GM13976 (cell line): ENCODE measurements around the gene ALKBH4.
"Not testable (repeated sequence)": the region's sequence is repeated elsewhere in the genome, so short reads cannot be mapped to it uniquely, and the experiment has no call there.

Source experiments
- DNase-seq: peaks from one replicate; pipeline ENCODE4 v3.0.0; 2012; ENCODE audit warnings: low spot score
- in situ Hi-C: fragments of 300-500 bp; cut with MboI; formaldehyde crosslinking; loops from one replicate; pipeline ENCODE4 v1.12.0; 2022; ENCODE audit warnings: low sequenced_read_pairs, mixed read lengths, inconsistent platforms; ENCODE audit not compliant: unreplicated experiment
- TF ChIP-seq, protein P1 (sequence below): IDR thresholded peaks from 2 replicates; pipeline ENCODE4 v1.5.1; 2012; ENCODE audit warnings: borderline replicate concordance, mild to moderate bottlenecking; ENCODE audit not compliant: insufficient read depth; ENCODE audit errors: extremely low read depth, missing control alignments, control extremely low read depth

The ALKBH4 gene

DNA sequence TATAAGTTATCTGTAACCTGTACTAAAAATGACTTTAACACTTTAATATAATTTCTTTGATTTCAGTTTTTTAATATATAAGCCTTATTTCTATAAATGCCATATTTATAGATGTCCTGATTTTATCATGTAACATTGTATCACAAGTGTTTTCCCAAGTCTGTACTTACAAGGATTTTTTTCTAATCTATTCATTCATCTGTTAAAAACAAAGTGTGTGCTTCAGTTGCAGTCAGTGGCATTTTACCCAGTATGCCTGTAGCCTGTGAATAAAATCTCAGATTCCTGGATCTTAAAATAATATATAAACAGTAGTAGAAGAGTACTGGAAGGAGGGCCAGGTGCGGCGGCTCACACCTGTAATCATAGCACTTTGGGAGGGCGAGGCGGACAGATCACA, 51.1 kb downstream of the ALKBH4 start:
- no peak for DNase-seq
- TF ChIP-seq, protein P1, sequence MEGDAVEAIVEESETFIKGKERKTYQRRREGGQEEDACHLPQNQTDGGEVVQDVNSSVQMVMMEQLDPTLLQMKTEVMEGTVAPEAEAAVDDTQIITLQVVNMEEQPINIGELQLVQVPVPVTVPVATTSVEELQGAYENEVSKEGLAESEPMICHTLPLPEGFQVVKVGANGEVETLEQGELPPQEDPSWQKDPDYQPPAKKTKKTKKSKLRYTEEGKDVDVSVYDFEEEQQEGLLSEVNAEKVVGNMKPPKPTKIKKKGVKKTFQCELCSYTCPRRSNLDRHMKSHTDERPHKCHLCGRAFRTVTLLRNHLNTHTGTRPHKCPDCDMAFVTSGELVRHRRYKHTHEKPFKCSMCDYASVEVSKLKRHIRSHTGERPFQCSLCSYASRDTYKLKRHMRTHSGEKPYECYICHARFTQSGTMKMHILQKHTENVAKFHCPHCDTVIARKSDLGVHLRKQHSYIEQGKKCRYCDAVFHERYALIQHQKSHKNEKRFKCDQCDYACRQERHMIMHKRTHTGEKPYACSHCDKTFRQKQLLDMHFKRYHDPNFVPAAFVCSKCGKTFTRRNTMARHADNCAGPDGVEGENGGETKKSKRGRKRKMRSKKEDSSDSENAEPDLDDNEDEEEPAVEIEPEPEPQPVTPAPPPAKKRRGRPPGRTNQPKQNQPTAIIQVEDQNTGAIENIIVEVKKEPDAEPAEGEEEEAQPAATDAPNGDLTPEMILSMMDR: no peak
- in situ Hi-C loops: loop anchor here (5.0 kb wide), 1 partner anchor 54 kb away; no protein-coding TSS in a partner anchor

DNA sequence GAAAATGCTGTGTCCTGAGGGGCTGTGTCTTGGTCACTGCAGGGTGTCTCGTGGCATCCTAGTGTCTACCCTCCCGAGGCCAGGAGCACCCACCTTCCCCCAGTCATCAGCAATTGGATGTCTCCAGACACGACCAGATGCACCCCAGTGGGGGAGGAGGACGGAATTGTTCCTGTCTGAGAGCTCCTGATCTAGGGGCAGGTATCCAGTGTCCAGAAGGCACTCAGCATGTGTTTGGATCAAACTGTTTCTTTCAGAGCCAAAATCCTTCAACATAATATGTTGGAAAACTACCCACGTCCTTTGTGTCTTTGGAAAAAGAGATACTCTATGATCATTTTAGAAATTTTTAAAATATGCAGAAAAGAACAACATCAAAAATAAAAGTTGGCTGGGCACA, 51.6 kb downstream of the ALKBH4 start:
- in situ Hi-C loops: loop anchor here (5.0 kb wide), 1 partner anchor 54 kb away; no protein-coding TSS in a partner anchor
- TF ChIP-seq, protein P1: no peak
- DNase-seq: no peak

DNA sequence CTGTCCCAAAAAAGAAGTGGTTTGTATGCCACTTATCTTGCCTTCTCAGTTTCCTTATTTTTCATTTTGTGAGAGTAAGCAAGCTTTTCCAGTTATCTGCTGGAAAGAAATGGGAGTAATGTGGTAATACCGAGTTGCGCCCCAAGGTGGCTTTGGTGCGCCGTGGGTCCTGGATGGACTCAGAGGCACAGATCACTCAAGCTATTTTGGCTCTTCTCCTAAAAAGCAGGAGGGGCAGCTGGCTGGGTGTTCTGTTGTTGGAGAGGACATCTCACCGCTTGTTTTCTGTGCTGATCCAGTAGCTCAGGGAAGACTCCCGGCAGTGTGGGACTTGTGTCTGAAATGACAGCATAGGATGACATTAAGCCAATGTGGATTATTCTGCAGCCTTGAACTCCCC, 52.1 kb downstream of the ALKBH4 start:
- TF ChIP-seq, protein P1: peak; percentile 31
- in situ Hi-C loops: loop anchor here (5.0 kb wide), 1 partner anchor 55 kb away; no protein-coding TSS in a partner anchor
- DNase-seq: no peak

DNA sequence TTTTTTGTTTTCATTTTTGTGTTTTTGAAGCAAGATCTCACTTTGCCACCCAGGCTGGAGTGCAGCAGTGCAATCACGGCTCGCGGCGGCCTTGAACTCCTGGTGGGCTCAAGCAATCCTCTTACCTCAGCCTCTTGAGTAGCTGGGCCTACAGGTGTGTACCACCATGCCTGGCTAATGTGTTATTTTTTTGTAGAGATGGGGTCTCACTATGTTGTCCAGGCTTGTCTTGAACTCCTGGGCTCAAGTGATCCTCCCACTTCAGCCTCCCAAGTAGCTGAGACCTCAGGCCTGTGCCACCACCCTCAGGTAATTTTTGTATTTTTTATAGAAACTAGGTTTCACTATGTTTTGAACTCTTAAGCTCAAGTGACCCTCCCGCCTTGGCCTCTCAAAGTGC, 53.7 kb downstream of the ALKBH4 start:
- TF ChIP-seq, protein P1: no peak
- DNase-seq: no peak
- in situ Hi-C loops: loop anchor here (5.0 kb wide), 1 partner anchor 56 kb away; no protein-coding TSS in a partner anchor

GRCh38 chr7:102410123-102410522, 54.5 kb downstream of the ALKBH4 start:
- DNase-seq: no peak
- in situ Hi-C loops: loop anchor here (5.0 kb wide), 1 partner anchor 57 kb away; no protein-coding TSS in a partner anchor
- TF ChIP-seq, protein P1: no peak

- TF ChIP-seq, protein P1: no peak
Measured at GRCh38 chr7:102409340-102409739, 55.3 kb downstream of the ALKBH4 start.

GRCh38 chr7:102408530-102408929, 56.1 kb downstream of the ALKBH4 start:
- in situ Hi-C loops: not testable (repeated sequence)
- peak; percentile 58 for DNase-seq

More at GRCh38 chr7:102409340-102409739, 55.3 kb downstream of the ALKBH4 start:
- in situ Hi-C loops: no loop called here
- DNase-seq: no peak
